ENCODE data around the gene ST7L. TPM values are rescaled to one million over a fixed set of nuclear protein-coding genes. Genes with fewer than 3 reads are reported as not detected.

The ST7L gene
- total RNA-seq, 2 experiments from 2014 or later: 12.3 to 12.5 TPM

- ATAC-seq: no peak
- ChIA-PET CTCF (no interaction called here), POLR2A (no interaction called here)
- Mint-ChIP-seq H3K27me3 (ENCODE audit: low read depth) (no peaks in the 10 kb centered on the region), H3K36me3 (ENCODE audit: low read depth) (no peaks in the 10 kb centered on the region), H3K4me3 (no peak overlapping the region), H3K4me1 (ENCODE audit: low read depth) (no peaks in the 10 kb centered on the region), H3K9me3 (ENCODE audit: insufficient read depth) (no peaks in the 10 kb centered on the region), H3K27ac (no peak overlapping the region)
- DNase-seq: no peak
Measured at GRCh38 chr1:112524986-112525385, 94.0 kb downstream of the ST7L start.

DNA sequence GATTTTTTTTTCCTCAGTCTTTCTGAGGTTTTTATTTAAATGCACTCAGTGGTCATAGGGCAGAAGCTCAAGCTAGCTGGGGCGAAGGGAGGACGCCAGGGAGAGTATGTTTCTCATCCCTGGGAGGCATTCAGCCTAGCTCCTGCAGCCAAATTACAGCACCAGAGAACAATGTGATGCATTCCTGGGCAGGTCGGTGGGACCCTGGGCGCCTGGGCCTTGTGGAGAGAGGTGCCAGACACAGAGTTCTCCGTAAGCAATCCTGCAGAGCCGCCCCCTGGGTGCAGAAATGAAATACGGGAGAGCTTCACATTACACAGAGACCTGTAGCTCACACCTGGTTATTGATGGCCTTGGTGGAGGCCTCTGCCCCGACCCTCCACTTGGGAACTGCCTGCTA, 94.7 kb downstream of the ST7L start:
- DNase-seq (no peak), ATAC-seq (no peak)
- Mint-ChIP-seq H3K27me3 (ENCODE audit: low read depth) (no peaks in the 10 kb centered on the region), H3K4me1 (ENCODE audit: low read depth) (no peaks in the 10 kb centered on the region), H3K9me3 (ENCODE audit: insufficient read depth) (no peaks in the 10 kb centered on the region), H3K36me3 (ENCODE audit: low read depth) (no peaks in the 10 kb centered on the region), H3K4me3 (no peak overlapping the region), H3K27ac (no peak overlapping the region)
- ChIA-PET POLR2A (no interaction called here), CTCF (no interaction called here)

DNA sequence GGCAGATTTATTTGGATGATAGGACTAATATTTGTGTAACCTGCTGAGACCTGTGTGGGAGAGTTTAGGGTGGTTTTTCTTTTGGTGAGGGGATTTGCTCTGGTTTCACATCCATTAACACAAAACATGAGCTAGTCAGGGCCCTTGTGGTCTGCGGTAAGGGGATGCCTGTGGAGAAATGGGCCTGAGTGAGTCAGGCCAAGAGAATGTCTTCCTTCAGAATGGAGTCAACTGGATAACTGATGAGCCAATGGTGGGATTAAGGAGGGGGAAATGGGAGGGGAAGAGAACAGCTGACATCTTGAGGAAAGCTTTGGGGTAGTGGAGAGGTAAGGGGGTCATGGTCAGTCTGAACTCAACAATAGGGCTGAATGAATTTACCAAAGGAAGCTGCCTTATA, 96.3 kb downstream of the ST7L start:
- POLR2A ChIA-PET: no interaction called here
- Mint-ChIP-seq H3K27ac (no peak overlapping the region), H3K4me1 (ENCODE audit: low read depth) (no peaks in the 10 kb centered on the region), H3K36me3 (ENCODE audit: low read depth) (no peaks in the 10 kb centered on the region), H3K9me3 (ENCODE audit: insufficient read depth) (no peaks in the 10 kb centered on the region), H3K27me3 (ENCODE audit: low read depth) (no peaks in the 10 kb centered on the region), H3K4me3 (no peak overlapping the region)
- CTCF ChIA-PET: interaction anchor here (1.4 to 2.4 kb wide), 2 partner anchors 20 to 91 kb away, joined by 3 to 13 read pairs; no protein-coding TSS in a partner anchor
- DNase-seq (no peak), ATAC-seq (no peak)

- CTCF ChIA-PET: interaction anchor here (1.6 kb wide), 1 partner anchor 8 kb away, joined by 3 read pairs; no protein-coding TSS in a partner anchor
- Mint-ChIP-seq H3K9me3 (ENCODE audit: insufficient read depth) (no peaks in the 10 kb centered on the region), H3K4me1 (ENCODE audit: low read depth) (no peaks in the 10 kb centered on the region), H3K36me3 (ENCODE audit: low read depth) (no peaks in the 10 kb centered on the region), H3K27ac (no peak overlapping the region), H3K4me3 (no peak overlapping the region), H3K27me3 (ENCODE audit: low read depth) (no peaks in the 10 kb centered on the region)
- DNase-seq (no peak), ATAC-seq (no peak)
- POLR2A ChIA-PET: no interaction called here
Measured at GRCh38 chr1:112520166-112520565, 98.8 kb downstream of the ST7L start.

GRCh38 chr1:112518186-112518585, 100.8 kb downstream of the ST7L start:
- H3K27ac Mint-ChIP-seq: no peak overlapping the region
- no peaks in the 10 kb centered on the region for H3K4me1 Mint-ChIP-seq (ENCODE audit: low read depth)
- H3K4me3 Mint-ChIP-seq: no peak overlapping the region
- H3K27me3 Mint-ChIP-seq (ENCODE audit: low read depth): no peaks in the 10 kb centered on the region
- ChIA-PET POLR2A (no interaction called here), CTCF (no interaction called here)
- DNase-seq: no peak
- no peaks in the 10 kb centered on the region for H3K9me3 Mint-ChIP-seq (ENCODE audit: insufficient read depth)
- H3K36me3 Mint-ChIP-seq (ENCODE audit: low read depth): no peaks in the 10 kb centered on the region
- no peak for ATAC-seq

DNA sequence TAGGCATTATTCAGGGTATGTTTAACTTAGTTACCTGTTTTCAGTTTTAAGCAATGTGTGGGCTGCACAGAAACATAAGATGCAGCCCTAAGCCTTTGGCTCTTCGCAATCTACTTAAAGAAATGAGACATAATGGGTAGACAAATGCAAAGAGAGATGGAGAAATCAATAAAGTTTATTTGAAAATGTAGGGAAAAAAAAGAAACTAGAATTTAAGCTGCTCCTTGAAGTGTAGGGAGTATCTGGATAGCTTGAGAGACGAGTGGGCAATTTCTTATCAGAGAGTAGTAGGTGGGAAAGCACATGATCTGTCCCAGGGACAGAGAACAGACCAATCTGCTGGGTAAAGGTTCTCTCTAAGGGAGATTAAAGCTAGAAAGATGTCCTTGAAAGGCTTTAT, 101.3 kb downstream of the ST7L start:
- Mint-ChIP-seq H3K4me1 (ENCODE audit: low read depth) (no peaks in the 10 kb centered on the region), H3K27me3 (ENCODE audit: low read depth) (no peaks in the 10 kb centered on the region), H3K36me3 (ENCODE audit: low read depth) (no peaks in the 10 kb centered on the region), H3K9me3 (ENCODE audit: insufficient read depth) (no peaks in the 10 kb centered on the region), H3K27ac (no peak overlapping the region), H3K4me3 (no peak overlapping the region)
- ATAC-seq (no peak), DNase-seq (no peak)
- ChIA-PET POLR2A (no interaction called here), CTCF (no interaction called here)

- H3K27ac Mint-ChIP-seq: no peak overlapping the region
- H3K4me1 Mint-ChIP-seq (ENCODE audit: low read depth): peaks cover 1% of the 10 kb centered on the region
- DNase-seq (no peak), ATAC-seq (no peak)
- ChIA-PET POLR2A (no interaction called here), CTCF (no interaction called here)
- H3K36me3 Mint-ChIP-seq (ENCODE audit: low read depth): no peaks in the 10 kb centered on the region
- H3K9me3 Mint-ChIP-seq (ENCODE audit: insufficient read depth): no peaks in the 10 kb centered on the region
- no peak overlapping the region for H3K4me3 Mint-ChIP-seq
- H3K27me3 Mint-ChIP-seq (ENCODE audit: low read depth): no peaks in the 10 kb centered on the region
Measured at GRCh38 chr1:112517231-112517630, 101.7 kb downstream of the ST7L start.

DNA sequence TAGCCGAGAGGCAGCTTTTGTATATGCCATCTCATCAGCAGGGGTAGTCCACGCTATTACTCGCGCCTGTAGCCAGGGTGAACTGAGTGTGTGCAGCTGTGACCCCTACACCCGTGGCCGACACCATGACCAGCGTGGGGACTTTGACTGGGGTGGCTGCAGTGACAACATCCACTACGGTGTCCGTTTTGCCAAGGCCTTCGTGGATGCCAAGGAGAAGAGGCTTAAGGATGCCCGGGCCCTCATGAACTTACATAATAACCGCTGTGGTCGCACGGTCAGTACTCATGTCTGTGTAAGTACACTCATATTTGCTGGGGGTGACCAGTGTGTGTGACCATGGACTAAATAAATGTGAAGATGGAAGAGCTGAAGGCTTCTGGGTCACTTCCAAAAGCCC, 102.8 kb downstream of the ST7L start:
- peaks cover 4% of the 10 kb centered on the region for H3K27me3 Mint-ChIP-seq (ENCODE audit: low read depth)
- no peak for ATAC-seq

GRCh38 chr1:112515311-112516009, 103.5 kb downstream of the ST7L start:
- Mint-ChIP-seq H3K4me3 (no peak overlapping the region), H3K27ac (no peak overlapping the region), H3K36me3 (ENCODE audit: low read depth) (no peaks in the 10 kb centered on the region), H3K4me1 (ENCODE audit: low read depth) (peaks cover 1% of the 10 kb centered on the region), H3K27me3 (ENCODE audit: low read depth) (peaks cover 9% of the 10 kb centered on the region), H3K9me3 (ENCODE audit: insufficient read depth) (no peaks in the 10 kb centered on the region)
- ATAC-seq (no peak), DNase-seq (no peak)
- CTCF ChIA-PET: interaction anchor here (1.6 kb wide), 1 partner anchor 13 kb away, joined by 6 read pairs; no protein-coding TSS in a partner anchor
- POLR2A ChIA-PET: no interaction called here

More for the DNA sequence above, 102.8 kb downstream of the ST7L start:
- no peak overlapping the region for H3K27ac Mint-ChIP-seq
- ChIA-PET CTCF (no interaction called here), POLR2A (no interaction called here)
- peaks cover 1% of the 10 kb centered on the region for H3K4me1 Mint-ChIP-seq (ENCODE audit: low read depth)
- H3K4me3 Mint-ChIP-seq: no peak overlapping the region
- no peak for DNase-seq
- no peaks in the 10 kb centered on the region for H3K36me3 Mint-ChIP-seq (ENCODE audit: low read depth)
- H3K9me3 Mint-ChIP-seq (ENCODE audit: insufficient read depth): no peaks in the 10 kb centered on the region

- no peaks in the 10 kb centered on the region for H3K36me3 Mint-ChIP-seq (ENCODE audit: low read depth)
- CTCF ChIA-PET: interaction anchor here (1.6 kb wide), 1 partner anchor 13 kb away, joined by 6 read pairs; no protein-coding TSS in a partner anchor
- peaks cover 1% of the 10 kb centered on the region for H3K4me1 Mint-ChIP-seq (ENCODE audit: low read depth)
- DNase-seq (no peak), ATAC-seq (no peak)
- H3K4me3 Mint-ChIP-seq: no peak overlapping the region
- H3K27ac Mint-ChIP-seq: no peak overlapping the region
- POLR2A ChIA-PET: no interaction called here
- peaks cover 15% of the 10 kb centered on the region for H3K27me3 Mint-ChIP-seq (ENCODE audit: low read depth)
- H3K9me3 Mint-ChIP-seq (ENCODE audit: insufficient read depth): no peaks in the 10 kb centered on the region
Measured at GRCh38 chr1:112514901-112515300, 104.0 kb downstream of the ST7L start.

DNA sequence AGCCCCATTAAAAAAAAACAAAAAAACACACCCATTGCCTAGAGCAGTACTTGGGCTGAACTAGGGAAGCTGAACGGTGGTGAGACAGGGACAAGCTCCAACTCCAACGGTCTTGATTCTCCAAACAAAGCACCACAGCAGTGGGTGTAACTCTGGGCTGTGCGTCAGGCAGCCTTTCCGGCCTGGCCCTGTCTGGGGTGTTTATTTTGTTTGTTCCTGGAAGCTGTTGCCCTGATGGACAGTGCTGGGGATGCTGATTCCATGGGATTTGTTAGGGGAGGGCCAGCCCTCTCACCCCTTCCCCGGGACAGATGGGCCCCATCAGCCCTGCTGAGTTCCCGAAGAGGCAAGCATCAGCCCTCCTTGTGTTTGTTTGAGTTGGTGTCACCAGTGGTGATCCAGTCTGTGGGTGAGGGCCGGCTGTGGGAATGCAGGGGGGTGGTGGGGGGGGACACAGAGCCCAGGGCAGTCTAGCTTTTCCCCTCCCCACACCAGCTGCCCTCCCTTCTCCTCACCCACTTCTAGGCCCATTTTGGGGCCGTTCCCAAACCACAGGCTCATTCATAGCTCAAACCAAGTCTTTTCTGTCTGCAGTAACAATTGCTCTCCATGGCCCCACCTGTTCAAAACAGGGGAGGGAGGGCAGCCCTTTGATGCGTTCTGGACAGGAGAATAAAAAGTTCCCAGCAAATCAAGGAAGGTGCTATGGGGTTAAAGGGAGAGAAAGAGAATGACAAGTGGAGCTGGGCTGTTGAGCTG, 105.7 kb downstream of the ST7L start:
- ATAC-seq (no peak), DNase-seq (no peak)
- H3K4me3 Mint-ChIP-seq: no peak overlapping the region
- CTCF ChIA-PET: no interaction called here
- H3K27ac Mint-ChIP-seq: no peak overlapping the region
- peaks cover 21% of the 10 kb centered on the region for H3K27me3 Mint-ChIP-seq (ENCODE audit: low read depth)
- no peaks in the 10 kb centered on the region for H3K36me3 Mint-ChIP-seq (ENCODE audit: low read depth)
- POLR2A ChIA-PET: interaction anchor here (1.1 kb wide), 1 partner anchor 12 kb away, joined by 3 read pairs; no protein-coding TSS in a partner anchor
- peaks cover 3% of the 10 kb centered on the region for H3K4me1 Mint-ChIP-seq (ENCODE audit: low read depth)
- H3K9me3 Mint-ChIP-seq (ENCODE audit: insufficient read depth): no peaks in the 10 kb centered on the region

- Mint-ChIP-seq H3K9me3 (ENCODE audit: insufficient read depth) (no peaks in the 10 kb centered on the region), H3K4me3 (no peak overlapping the region), H3K4me1 (ENCODE audit: low read depth) (peaks cover 11% of the 10 kb centered on the region), H3K27ac (no peak overlapping the region), H3K36me3 (ENCODE audit: low read depth) (no peaks in the 10 kb centered on the region), H3K27me3 (ENCODE audit: low read depth) (peaks cover 27% of the 10 kb centered on the region)
- no peak for DNase-seq
- ChIA-PET POLR2A (no interaction called here), CTCF (interaction anchor here (0.8 to 1.4 kb wide), 3 partner anchors 9 to 10 kb away, joined by 3 to 4 read pairs (median 3); no protein-coding TSS in a partner anchor)
- no peak for ATAC-seq
Measured at GRCh38 chr1:112511897-112512296, 107.0 kb downstream of the ST7L start.

Data from activated CD8-positive, alpha-beta T cell treated with anti-CD3 and anti-CD28 coated beads, Interleukin-2, amount 10 ng/mL, durations not matched to agents 7 days and 5 days (primary cell).